PFSK-1 (cell line): Measurements from ENCODE around the gene NUB1.

Experiments
- FOXP2 ChIP-seq: optimal IDR thresholded peaks from 2 replicates; pipeline ENCODE3; 2011; ENCODE audit warnings: borderline replicate concordance, control low read depth, inconsistent platforms; ENCODE audit not compliant: insufficient read depth; ENCODE audit errors: extremely low read length, extremely low read depth
- POLR2AphosphoS5 ChIP-seq: IDR thresholded peaks from 2 replicates; pipeline ENCODE4 v1.6.1; 2012; ENCODE audit warnings: low read depth, mild to moderate bottlenecking, control low read depth, low read length, moderate library complexity
- SIN3A ChIP-seq: IDR thresholded peaks from 2 replicates; pipeline ENCODE4 v1.6.1; 2012; ENCODE audit warnings: mild to moderate bottlenecking, low read length, moderate library complexity, borderline replicate concordance; ENCODE audit not compliant: insufficient read depth
- TAF1 ChIP-seq: IDR thresholded peaks from 2 replicates; pipeline ENCODE4 v1.6.1; 2012; ENCODE audit warnings: low read length, control low read depth, borderline replicate concordance; ENCODE audit not compliant: insufficient read depth
- TF ChIP-seq, protein P1 (sequence below), 2 experiments: IDR thresholded peaks; 2 replicates each; pipeline versions ENCODE4 v1.6.1 to v1.8.0; 2011 to 2012; ENCODE audit warnings: low read depth in 2 of 2, low read length in 2 of 2, control low read depth in 1 of 2, inconsistent platforms in 1 of 2, mild to moderate bottlenecking in 1 of 2, moderate library complexity in 1 of 2; ENCODE audit not compliant: insufficient read depth in 1 of 2

NUB1 gene

DNA sequence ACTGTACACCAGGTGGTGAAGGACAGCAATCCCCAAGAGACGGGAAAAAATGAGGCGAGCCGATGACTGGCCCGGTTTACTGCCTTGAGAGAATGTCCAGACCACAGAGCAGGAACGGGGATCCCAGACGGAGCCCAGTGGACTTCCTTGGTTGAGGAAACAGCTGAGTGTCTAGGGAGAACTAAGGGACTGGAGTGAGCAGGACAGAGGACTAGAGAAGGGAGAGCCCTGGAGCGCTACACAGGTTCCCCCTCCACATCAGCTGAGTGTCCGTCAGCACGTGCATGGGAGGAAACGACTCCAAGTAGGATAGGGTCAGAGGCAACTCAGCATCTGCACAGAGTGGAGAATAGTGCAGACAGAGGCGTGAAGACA, 75.3 kb downstream of the NUB1 start:
- TF ChIP-seq TAF1: no peak
- TF ChIP-seq, protein P1, sequence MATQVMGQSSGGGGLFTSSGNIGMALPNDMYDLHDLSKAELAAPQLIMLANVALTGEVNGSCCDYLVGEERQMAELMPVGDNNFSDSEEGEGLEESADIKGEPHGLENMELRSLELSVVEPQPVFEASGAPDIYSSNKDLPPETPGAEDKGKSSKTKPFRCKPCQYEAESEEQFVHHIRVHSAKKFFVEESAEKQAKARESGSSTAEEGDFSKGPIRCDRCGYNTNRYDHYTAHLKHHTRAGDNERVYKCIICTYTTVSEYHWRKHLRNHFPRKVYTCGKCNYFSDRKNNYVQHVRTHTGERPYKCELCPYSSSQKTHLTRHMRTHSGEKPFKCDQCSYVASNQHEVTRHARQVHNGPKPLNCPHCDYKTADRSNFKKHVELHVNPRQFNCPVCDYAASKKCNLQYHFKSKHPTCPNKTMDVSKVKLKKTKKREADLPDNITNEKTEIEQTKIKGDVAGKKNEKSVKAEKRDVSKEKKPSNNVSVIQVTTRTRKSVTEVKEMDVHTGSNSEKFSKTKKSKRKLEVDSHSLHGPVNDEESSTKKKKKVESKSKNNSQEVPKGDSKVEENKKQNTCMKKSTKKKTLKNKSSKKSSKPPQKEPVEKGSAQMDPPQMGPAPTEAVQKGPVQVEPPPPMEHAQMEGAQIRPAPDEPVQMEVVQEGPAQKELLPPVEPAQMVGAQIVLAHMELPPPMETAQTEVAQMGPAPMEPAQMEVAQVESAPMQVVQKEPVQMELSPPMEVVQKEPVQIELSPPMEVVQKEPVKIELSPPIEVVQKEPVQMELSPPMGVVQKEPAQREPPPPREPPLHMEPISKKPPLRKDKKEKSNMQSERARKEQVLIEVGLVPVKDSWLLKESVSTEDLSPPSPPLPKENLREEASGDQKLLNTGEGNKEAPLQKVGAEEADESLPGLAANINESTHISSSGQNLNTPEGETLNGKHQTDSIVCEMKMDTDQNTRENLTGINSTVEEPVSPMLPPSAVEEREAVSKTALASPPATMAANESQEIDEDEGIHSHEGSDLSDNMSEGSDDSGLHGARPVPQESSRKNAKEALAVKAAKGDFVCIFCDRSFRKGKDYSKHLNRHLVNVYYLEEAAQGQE (IDR thresholded peaks at IDR 0.05; ENCODE audit: insufficient read depth in 1 of 2, low read depth in 2 of 2, low read length in 2 of 2): no peak
- no peak for TF ChIP-seq SIN3A
- TF ChIP-seq POLR2AphosphoS5: no peak
- TF ChIP-seq FOXP2: no peak

DNA sequence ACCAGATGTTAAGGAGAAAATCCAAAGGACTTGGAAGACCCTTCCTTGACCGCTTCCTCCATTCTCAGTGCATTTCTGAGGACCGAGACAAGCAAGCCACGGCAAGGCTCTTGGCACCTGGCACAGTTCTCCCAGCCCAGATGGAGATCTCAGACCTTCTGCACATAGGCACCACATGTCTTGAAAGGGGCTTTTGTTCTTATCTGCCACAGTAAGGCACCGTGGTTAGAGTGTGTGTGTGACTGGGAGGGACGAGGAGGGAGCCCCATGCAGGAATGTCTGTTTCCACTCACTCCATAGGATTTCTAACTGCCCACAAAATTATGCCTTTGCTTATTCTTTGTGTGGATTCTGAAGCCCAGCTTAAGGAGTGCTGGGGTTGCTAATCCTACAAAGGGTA, 78.5 kb downstream of the NUB1 start:
- no peak for TF ChIP-seq SIN3A
- no peak for TF ChIP-seq FOXP2
- no peak for TF ChIP-seq TAF1
- TF ChIP-seq, protein P1 (IDR thresholded peaks at IDR 0.05; ENCODE audit: insufficient read depth in 1 of 2, low read depth in 2 of 2, low read length in 2 of 2): no peak
- no peak for TF ChIP-seq POLR2AphosphoS5

DNA sequence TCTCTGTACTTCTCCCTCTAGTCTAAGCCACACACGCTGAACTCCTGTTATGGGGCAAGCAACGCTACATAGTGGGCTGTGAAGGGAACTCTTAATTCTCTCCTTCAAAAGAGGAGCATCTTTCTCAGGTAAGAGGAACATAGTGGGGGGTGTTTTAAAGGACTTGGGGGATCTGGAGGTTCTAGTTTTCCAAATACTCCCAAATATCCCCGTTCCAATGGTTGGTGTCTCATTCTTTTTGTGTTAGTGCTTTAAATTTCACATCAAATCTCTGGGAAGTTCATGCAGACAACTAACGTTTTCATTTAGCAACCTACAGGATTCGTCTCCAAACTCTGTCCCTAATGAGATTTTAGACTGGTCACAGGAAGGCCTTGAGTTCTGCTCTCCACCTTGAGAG, 80.6 kb downstream of the NUB1 start:
- no peak for TF ChIP-seq SIN3A
- TF ChIP-seq, protein P1 (IDR thresholded peaks at IDR 0.05; ENCODE audit: insufficient read depth in 1 of 2, low read depth in 2 of 2, low read length in 2 of 2): no peak
- no peak for TF ChIP-seq FOXP2
- TF ChIP-seq POLR2AphosphoS5: no peak
- no peak for TF ChIP-seq TAF1

DNA sequence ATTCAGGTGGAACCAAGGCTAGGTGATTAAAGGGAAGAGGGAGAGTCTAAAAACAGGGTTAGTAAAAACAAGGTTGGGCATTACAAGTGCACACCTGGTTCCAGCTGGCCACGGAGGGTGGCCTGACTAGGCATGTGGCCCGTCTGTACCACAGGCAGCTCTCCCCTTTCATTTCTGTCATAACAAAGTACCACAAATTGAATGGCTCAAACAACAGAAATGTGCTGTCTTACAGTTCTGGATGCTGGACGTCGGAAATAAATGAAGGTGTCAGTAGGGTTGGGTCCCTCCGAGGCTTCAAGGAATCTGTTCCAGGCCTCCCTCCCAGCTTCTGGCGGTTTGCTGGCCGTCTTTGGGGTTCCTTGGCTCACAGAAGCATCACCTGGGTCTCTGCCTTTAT, 81.6 kb downstream of the NUB1 start:
- no peak for TF ChIP-seq FOXP2
- TF ChIP-seq, protein P1 (IDR thresholded peaks at IDR 0.05; ENCODE audit: insufficient read depth in 1 of 2, low read depth in 2 of 2, low read length in 2 of 2): no peak
- TF ChIP-seq POLR2AphosphoS5: no peak
- no peak for TF ChIP-seq TAF1
- TF ChIP-seq SIN3A: no peak

DNA sequence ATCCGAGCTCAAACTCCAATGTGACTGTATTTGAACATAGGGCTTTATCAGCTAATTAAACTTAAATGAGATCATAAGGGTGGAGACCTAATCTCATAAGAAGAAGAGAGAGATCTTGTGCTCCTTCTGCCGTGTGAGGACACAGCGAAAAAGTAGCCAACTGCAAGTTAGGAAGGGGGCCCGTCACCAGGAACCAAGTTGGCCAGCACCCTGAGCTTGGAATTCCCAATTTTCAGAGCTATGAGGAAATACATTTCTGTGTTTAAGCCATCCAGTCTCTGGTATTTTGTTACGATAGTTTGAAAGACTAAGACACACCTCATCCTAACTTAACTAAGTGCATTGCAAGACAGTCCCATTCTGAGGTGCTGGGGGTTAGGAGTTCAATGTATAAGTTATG, 82.3 kb downstream of the NUB1 start:
- TF ChIP-seq SIN3A (no peak), TAF1 (no peak), FOXP2 (no peak), POLR2AphosphoS5 (no peak)
- TF ChIP-seq, protein P1 (IDR thresholded peaks at IDR 0.05; ENCODE audit: insufficient read depth in 1 of 2, low read depth in 2 of 2, low read length in 2 of 2): no peak
